ENCODE measurements around the gene CIT.

Gene CIT

DNA sequence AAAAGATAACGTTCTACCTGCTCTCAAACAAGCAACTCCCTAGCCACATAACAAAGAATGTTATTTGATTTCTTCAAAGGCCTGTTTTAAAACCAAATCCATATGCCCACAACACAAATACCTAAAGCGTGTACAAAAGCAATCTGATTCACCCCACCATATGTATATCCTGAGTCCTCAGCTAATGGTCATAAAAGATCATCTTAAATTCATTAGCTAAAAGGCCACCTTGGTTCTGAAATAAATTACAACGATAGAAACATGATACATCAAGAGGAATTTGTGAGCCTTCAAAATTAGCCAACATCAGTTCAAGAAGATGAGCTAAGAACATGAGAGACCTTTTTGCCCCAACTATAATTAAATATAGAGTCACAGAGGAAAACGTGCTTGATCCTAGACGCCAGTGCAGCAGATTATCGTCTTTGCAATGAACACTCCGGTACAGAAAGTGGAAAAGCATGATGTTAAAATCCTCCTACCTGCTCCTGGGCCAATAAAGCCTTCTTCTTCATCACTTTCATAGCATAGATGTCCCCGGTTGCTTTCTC lies 20.0 kb downstream of the CIT start:
- DNase-seq (ENCODE audit: low read depth in 2 of 2, low spot score in 1 of 2): no peak

GRCh38 chr12:119850330-119850729 lies 26.8 kb downstream of the CIT start:
- DNase-seq (ENCODE audit: low read depth in 2 of 2, low spot score in 1 of 2): no peak

DNA sequence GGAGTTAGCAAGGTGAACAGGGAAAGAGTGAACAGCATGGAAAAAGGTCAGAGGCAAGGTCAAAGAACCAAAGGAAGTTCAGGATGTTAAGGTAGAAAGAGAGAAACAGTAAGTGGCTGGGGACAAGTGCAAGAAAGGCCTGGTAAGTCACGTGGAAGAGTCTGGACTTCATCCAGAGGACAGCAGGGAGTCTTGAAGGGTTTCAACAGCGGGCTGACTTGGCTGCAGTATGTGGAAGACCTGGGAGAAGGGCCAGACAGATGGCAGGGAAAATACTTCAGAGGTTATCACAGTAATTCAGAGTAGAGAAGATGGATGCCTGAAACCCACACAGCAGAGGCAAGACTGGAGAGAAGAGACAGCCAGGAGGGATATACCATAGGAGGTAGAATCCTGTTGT lies 34.0 kb downstream of the CIT start:
- no peak for DNase-seq (ENCODE audit: low read depth in 2 of 2, low spot score in 1 of 2)

DNA sequence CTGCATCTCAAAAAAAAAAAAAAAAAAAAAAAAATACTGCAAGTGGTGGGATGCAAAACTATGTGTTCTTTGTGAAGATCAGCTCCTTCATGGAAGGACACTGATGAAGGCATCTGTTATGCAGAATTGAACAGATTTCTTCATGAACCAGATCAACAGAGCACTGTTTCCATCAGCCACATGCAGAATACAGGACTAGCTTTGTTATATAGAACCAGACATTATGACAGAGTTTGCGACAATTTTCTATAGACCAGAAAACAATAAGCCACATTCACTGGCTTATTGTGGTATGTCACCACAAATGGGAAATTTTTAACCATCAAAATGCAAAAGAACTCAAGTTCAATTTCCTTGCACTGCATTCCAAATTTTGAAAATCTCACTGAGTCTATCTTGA lies 34.7 kb downstream of the CIT start:
- DNase-seq (ENCODE audit: low read depth in 2 of 2, low spot score in 1 of 2): no peak

- DNase-seq (ENCODE audit: low read depth in 2 of 2, low spot score in 1 of 2): no peak
These were observed 35.5 kb downstream of the CIT start for GRCh38 chr12:119841433-119842210.

- DNase-seq (ENCODE audit: low read depth in 2 of 2, low spot score in 1 of 2): no peak
These were observed 36.5 kb downstream of the CIT start for GRCh38 chr12:119840582-119840981.

- no peak for DNase-seq (ENCODE audit: low read depth in 2 of 2, low spot score in 1 of 2)
These were observed 37.0 kb downstream of the CIT start for GRCh38 chr12:119840168-119840567.

- no peak for DNase-seq (ENCODE audit: low read depth in 2 of 2, low spot score in 1 of 2)
These were observed 38.1 kb downstream of the CIT start for GRCh38 chr12:119838826-119839600.

- DNase-seq (ENCODE audit: low read depth in 2 of 2, low spot score in 1 of 2): no peak
These were observed 40.3 kb downstream of the CIT start for GRCh38 chr12:119836781-119837180.

DNA sequence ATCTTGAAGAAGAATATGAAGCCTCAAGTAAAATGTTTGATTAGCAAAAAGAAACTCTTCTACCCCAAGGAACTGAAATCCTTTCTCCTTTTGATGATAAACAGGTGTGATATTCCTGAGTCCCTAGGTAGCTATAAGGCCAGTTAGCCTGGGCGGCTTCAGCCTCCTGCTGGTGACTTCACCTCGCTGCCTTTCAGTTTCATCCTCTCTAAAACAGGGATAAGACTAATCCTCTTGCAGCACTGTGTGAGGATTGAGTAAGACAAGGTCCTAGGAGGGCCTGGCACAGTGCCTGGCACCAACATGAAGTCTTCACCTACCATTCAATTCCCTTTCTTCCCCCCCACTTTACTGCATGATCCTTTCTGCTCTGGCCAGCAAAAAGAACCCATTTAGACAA lies 42.1 kb downstream of the CIT start:
- no peak for DNase-seq (ENCODE audit: low read depth in 2 of 2, low spot score in 1 of 2)

DNA sequence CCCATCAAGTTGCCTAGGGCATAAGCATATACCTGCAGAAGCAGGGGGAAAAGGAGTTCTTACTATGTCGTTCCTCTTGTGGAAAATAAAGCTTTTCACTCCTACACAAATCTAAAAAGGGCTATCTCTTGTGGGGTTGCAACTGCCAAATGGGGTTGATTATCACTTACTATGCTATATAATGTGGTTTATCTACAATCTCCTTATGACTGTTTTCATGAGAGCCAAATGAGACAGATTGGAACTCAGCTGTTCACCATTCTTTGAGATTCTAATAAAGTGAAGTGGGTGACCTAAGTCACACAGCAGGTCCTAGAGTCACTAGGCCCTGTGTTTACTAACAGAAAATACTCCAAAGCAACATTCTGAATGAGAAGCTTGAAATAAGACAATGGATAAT lies 47.7 kb downstream of the CIT start:
- DNase-seq (ENCODE audit: low read depth in 2 of 2, low spot score in 1 of 2): no peak

- DNase-seq (ENCODE audit: low read depth in 2 of 2, low spot score in 1 of 2): no peak
These were observed 48.8 kb downstream of the CIT start for GRCh38 chr12:119828300-119828699.

DNA sequence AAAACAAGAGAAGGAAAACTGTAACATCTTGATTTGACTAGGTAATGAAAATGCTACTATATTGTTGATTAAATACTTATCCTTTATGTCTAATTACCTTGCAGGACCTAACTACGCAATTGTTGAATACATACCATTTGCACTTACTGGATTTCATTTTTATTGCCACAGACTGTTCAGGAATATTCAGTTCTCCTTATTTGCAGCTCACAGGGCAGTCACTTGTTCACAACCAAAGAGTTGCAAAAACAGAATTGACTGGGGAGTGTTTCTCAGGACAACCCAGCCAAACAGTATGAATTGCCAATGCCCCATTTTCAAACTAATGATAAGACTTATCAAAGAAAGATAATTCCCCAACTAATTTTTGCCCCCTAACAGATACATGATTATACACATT lies 49.4 kb downstream of the CIT start:
- DNase-seq (ENCODE audit: low read depth in 2 of 2, low spot score in 1 of 2): no peak

GRCh38 chr12:119826661-119827445 lies 50.3 kb downstream of the CIT start:
- no peak for DNase-seq (ENCODE audit: low read depth in 2 of 2, low spot score in 1 of 2)

- no peak for DNase-seq (ENCODE audit: low read depth in 2 of 2, low spot score in 1 of 2)
These were observed 51.9 kb downstream of the CIT start for GRCh38 chr12:119825262-119825661.

GRCh38 chr12:119822046-119822445 lies 55.1 kb downstream of the CIT start:
- no peak for DNase-seq (ENCODE audit: low read depth in 2 of 2, low spot score in 1 of 2)

- no peak for DNase-seq (ENCODE audit: low read depth in 2 of 2, low spot score in 1 of 2)
These were observed 57.8 kb downstream of the CIT start for GRCh38 chr12:119819322-119819721.

- DNase-seq (ENCODE audit: low read depth in 2 of 2, low spot score in 1 of 2): no peak
These were observed 59.4 kb downstream of the CIT start for GRCh38 chr12:119817546-119818343.

- DNase-seq (ENCODE audit: low read depth in 2 of 2, low spot score in 1 of 2): no peak
These were observed 68.1 kb downstream of the CIT start for GRCh38 chr12:119809023-119809422.

DNA sequence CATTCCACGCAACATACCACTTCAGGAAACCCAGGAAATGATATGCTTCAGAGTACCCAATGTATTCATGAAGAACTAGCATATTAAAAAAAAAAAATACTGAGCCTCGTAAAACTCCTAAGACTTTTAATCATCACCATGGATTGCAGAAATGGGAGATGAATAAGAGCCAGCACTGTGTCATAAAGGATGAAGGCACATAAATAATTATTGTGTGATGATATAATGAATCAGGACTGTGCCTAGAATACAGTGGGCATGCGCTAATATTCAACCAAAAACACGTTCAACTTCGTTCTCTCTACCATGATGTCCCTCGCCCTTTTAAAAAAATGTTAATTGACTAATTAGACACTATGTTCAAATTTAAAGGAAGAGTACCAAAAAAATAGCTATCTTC lies 68.7 kb downstream of the CIT start:
- DNase-seq (ENCODE audit: low read depth in 2 of 2, low spot score in 1 of 2): no peak

DNA sequence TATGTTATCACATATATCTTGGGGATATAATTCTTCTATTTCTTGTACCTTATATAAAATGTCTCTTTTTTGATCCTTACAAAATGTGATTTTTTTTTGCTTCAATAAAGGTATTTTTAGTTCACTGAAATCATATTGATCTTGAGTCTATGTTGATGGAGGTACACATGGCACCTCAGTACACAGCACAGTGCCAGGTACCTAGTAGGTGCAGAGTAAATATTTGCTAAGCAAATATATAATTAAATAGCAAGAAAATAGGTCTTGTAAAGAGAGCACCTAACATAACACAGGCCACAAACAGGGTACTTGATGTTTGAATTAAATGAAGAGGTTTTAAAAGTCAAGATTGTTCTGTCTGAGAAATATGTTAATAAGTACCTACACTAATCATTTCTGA lies 69.7 kb downstream of the CIT start:
- no peak for DNase-seq (ENCODE audit: low read depth in 2 of 2, low spot score in 1 of 2)
